ENCODE results near the gene SLC35A3. TPM values are rescaled to one million over a fixed set of nuclear protein-coding genes. Genes with fewer than 3 reads are reported as not detected.

The SLC35A3 gene
- total RNA-seq, 4 donors from 2014 or later: 27.9 to 39.6 (median 29.8) TPM

DNA sequence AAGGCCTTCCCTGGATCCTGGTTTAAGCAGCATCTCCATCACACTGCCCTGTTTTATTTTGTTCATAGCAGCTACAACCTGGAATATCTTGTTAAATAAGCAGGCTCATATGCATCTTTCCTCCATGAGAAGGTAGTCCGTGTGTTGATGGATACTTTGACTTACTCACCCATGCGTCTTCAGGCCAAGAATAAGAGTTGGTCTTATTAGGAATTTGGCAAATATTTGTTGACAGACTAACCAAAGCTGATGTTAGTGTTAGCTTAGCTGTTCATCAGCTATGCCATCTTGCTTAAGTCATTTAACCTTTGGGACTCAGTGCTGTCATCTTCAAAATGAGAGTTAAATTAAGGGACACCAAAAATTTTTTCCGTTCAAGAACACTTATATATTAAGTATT lies 103.7 kb downstream of the SLC35A3 start:
- TF ChIP-seq CTCF (IDR thresholded peaks at IDR 0.05; ENCODE audit: low read depth): no peak

- no peak for TF ChIP-seq CTCF (IDR thresholded peaks at IDR 0.05; ENCODE audit: low read depth)
These were observed 105.0 kb downstream of the SLC35A3 start for GRCh38 chr1:100074604-100075395.

DNA sequence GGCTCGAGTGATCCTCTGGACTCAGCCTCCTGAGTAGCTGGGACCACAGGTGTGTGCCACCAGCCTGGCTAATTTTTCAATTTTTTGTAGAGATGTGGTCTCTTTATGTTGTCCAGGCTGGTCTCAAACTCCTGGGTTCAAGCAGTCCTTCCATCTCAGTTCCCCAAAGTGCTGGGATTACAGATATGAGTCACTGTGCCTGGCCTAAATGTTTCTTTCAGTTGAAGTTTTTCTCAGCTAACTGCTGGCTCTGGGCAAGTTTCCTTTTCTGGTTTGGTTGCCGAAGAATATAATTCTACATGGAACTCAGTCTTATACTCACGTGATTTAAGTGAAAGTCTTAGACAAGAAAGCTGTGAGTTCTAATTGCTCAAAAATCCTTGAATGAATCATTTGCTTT lies 106.0 kb downstream of the SLC35A3 start:
- TF ChIP-seq CTCF (IDR thresholded peaks at IDR 0.05; ENCODE audit: low read depth): no peak

DNA sequence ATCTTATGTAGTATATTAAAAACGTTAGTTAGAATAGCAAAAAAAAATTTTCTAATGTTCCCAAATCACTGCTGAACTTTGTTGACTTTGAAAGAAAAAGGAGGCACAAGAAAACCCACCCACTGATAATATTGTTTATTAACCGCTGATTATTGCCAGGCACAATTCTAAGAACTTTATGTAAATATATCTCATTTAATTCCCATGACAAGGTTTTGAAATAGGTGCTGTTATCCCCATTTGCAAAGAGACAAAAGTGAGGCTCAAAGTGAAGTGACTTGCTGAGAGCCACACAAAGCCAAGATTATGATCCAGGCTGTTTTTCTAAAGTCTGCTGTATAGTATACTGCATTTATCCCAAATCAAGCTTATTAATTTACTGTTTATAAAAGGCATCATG lies 106.5 kb downstream of the SLC35A3 start:
- TF ChIP-seq CTCF (IDR thresholded peaks at IDR 0.05; ENCODE audit: low read depth): no peak

- TF ChIP-seq CTCF (IDR thresholded peaks at IDR 0.05; ENCODE audit: low read depth): no peak
These were observed 106.9 kb downstream of the SLC35A3 start for GRCh38 chr1:100076744-100077143.

GRCh38 chr1:100077531-100077930 lies 107.7 kb downstream of the SLC35A3 start:
- no peak for TF ChIP-seq CTCF (IDR thresholded peaks at IDR 0.05; ENCODE audit: low read depth)

DNA sequence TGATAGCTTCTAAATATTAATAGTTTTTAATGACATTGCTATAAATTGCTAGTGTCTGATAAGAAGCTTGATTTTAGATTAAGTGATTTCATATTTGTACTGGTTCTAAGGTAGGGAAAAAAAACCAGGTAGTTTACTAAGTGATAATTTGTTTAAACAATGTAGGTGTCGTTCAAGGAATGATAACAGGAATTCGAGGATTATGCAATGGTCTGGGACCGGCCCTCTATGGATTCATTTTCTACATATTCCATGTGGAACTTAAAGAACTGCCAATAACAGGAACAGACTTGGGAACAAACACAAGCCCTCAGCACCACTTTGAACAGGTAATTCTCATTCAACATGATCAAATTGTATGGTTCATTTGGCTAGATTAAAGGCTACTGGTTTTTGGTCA lies 110.5 kb downstream of the SLC35A3 start:
- TF ChIP-seq CTCF (IDR thresholded peaks at IDR 0.05; ENCODE audit: low read depth): no peak

Small RNAs within 50 kb of the gene (small RNA-seq; reads per million reads assigned to genes)
- not detected for gene RNU6-1318P
- gene RNU6-750P: not detected

Other genes starting within 250 kb of the SLC35A3 start
- gene FRRS1, start 203.4 kb upstream of the SLC35A3 start, total RNA-seq: 10 to 100 TPM in 2 of 4 donors, 1 to 10 TPM in 2; 2.4 to 31.4 (median 8.7) TPM
- 10 to 100 TPM; 22.6 to 34.4 (median 30.4) TPM for gene AGL, start 119.6 kb upstream of the SLC35A3 start, total RNA-seq
- 1 to 10 TPM; 1.9 to 4.4 (median 3.4) TPM for gene SASS6, start 162.9 kb downstream of the SLC35A3 start, total RNA-seq
- gene TRMT13, start 163.2 kb downstream of the SLC35A3 start, total RNA-seq: 10 to 100 TPM; 13.2 to 27.4 (median 25.3) TPM
- gene LRRC39, start 208.3 kb downstream of the SLC35A3 start, total RNA-seq: 1 to 10 TPM in 3 of 4 donors, under 1 TPM in 1; 0.65 to 2.7 (median 1.6) TPM